Trophoblast cell (in vitro differentiated cells and primary cell): ENCODE measurements around the gene CADPS2.

ENCODE experiments used
- DNase-seq, 2 donors: peaks; one replicate each; pipeline ENCODE4 v3.0.0-alpha.2; 2016
- H2AFZ ChIP-seq: 2 replicates; pipeline ENCODE4 v1.6.1; 2013; ENCODE audit warnings: low read length, moderate library complexity, mild to moderate bottlenecking; ENCODE audit not compliant: insufficient read depth, poor library complexity
- H2AK5ac ChIP-seq: 2 replicates; pipeline ENCODE4 v1.6.1; 2013; ENCODE audit warnings: mild to moderate bottlenecking, low read length
- H2BK120ac ChIP-seq: 2 replicates; pipeline ENCODE4 v1.6.1; 2013; ENCODE audit warnings: low read length, mild to moderate bottlenecking, moderate library complexity; ENCODE audit not compliant: insufficient read depth, poor library complexity
- H2BK12ac ChIP-seq: 2 replicates; pipeline ENCODE4 v1.6.1; 2013; ENCODE audit warnings: mild to moderate bottlenecking, low read length, moderate library complexity
- H2BK5ac ChIP-seq: 2 replicates; pipeline ENCODE4 v1.6.1; 2013; ENCODE audit warnings: low read length, low read depth, moderate library complexity, mild to moderate bottlenecking; ENCODE audit not compliant: poor library complexity
- H3K14ac ChIP-seq: 2 replicates; pipeline ENCODE4 v1.6.1; 2013; ENCODE audit warnings: mild to moderate bottlenecking, low read length
- H3K18ac ChIP-seq: 2 replicates; pipeline ENCODE4 v1.6.1; 2013; ENCODE audit warnings: mild to moderate bottlenecking, low read length
- H3K23ac ChIP-seq: 2 replicates; pipeline ENCODE4 v1.6.1; 2013; ENCODE audit warnings: low read length
- H3K27ac ChIP-seq: 2 replicates; pipeline ENCODE4 v1.5.1; 2013; ENCODE audit warnings: low read depth, mild to moderate bottlenecking, inconsistent platforms, low read length, moderate library complexity
- H3K27me3 ChIP-seq: 2 replicates; pipeline ENCODE4 v1.6.1; 2013; ENCODE audit warnings: inconsistent platforms, mild to moderate bottlenecking, low read length, moderate library complexity; ENCODE audit not compliant: insufficient read depth
- H3K36me3 ChIP-seq, 2 experiments: 1 replicate in 1 of 2; 2 replicates in 1 of 2; pipeline ENCODE4 v1.6.1; 2013; ENCODE audit warnings: low read length in 2 of 2, mild to moderate bottlenecking in 2 of 2, moderate library complexity in 1 of 2; ENCODE audit not compliant: insufficient read depth in 2 of 2, control insufficient read depth in 1 of 2
- H3K4ac ChIP-seq: 2 replicates; pipeline ENCODE4 v1.6.1; 2013; ENCODE audit warnings: low read depth, mild to moderate bottlenecking, low read length, moderate library complexity
- H3K4me1 ChIP-seq, 2 experiments: 1 replicate in 1 of 2; 2 replicates in 1 of 2; pipeline ENCODE4 v1.6.1; 2013; ENCODE audit warnings: low read length in 2 of 2, mild to moderate bottlenecking in 2 of 2, moderate library complexity in 1 of 2; ENCODE audit not compliant: insufficient read depth in 2 of 2, control insufficient read depth in 1 of 2
- H3K4me2 ChIP-seq: 2 replicates; pipeline ENCODE4 v1.6.1; 2013; ENCODE audit warnings: inconsistent platforms, mild to moderate bottlenecking, low read length, moderate library complexity
- H3K4me3 ChIP-seq: 2 replicates; pipeline ENCODE4 v1.5.1; 2013; ENCODE audit warnings: mild to moderate bottlenecking, low read depth, low read length, inconsistent platforms
- H3K79me1 ChIP-seq: one replicate; pipeline ENCODE4 v1.6.1; 2013; ENCODE audit warnings: low read length
- H3K79me2 ChIP-seq: 2 replicates; pipeline ENCODE4 v1.6.1; 2013; ENCODE audit warnings: low read length, mild to moderate bottlenecking; ENCODE audit not compliant: control insufficient read depth, insufficient read depth, poor library complexity
- H3K9ac ChIP-seq: 2 replicates; pipeline ENCODE4 v1.6.1; 2013; ENCODE audit warnings: mild to moderate bottlenecking, low read length
- H3K9me3 ChIP-seq: 2 replicates; pipeline ENCODE4 v1.6.1; 2013; ENCODE audit warnings: low read depth, mild to moderate bottlenecking, control low read depth, inconsistent platforms, low read length; ENCODE audit not compliant: insufficient read depth
- H4K12ac ChIP-seq: 2 replicates; pipeline ENCODE4 v1.6.1; 2013; ENCODE audit warnings: low read depth, mild to moderate bottlenecking, low read length, moderate library complexity
- H4K8ac ChIP-seq: 2 replicates; pipeline ENCODE4 v1.6.1; 2013; ENCODE audit warnings: low read depth, mild to moderate bottlenecking, low read length, moderate library complexity
- H4K91ac ChIP-seq: one replicate; pipeline ENCODE4 v1.6.1; 2013; ENCODE audit warnings: low read depth, mild to moderate bottlenecking, low read length, moderate library complexity
- WGBS: extraction: QIAGEN DNeasy Blood & Tissue Kit; methylation state at CpG from one replicate; pipeline ENCODE4 v1.1.7; 2013; ENCODE audit warnings: missing lambda C conversion rate; ENCODE audit not compliant: insufficient read length, insufficient coverage; ENCODE audit errors: extremely low coverage; 5-methylcytosine and 5-hydroxymethylcytosine counted together

The CADPS2 gene

GRCh38 chr7:122755696-122756095 lies 130.6 kb downstream of the CADPS2 start:
- no peak overlapping the region for H4K91ac ChIP-seq
- no peak overlapping the region for H3K9ac ChIP-seq
- H3K36me3 ChIP-seq, result no peaks in the 10 kb centered on the region
- H2BK120ac ChIP-seq, result no peak overlapping the region
- H3K4me1 ChIP-seq, result no peaks in the 10 kb centered on the region
- no peak overlapping the region for H3K18ac ChIP-seq
- H3K14ac ChIP-seq, result no peak overlapping the region
- H3K27ac ChIP-seq, result no peak overlapping the region
- no peak for DNase-seq
- no peak overlapping the region for H2AFZ ChIP-seq
- no peak overlapping the region for H4K8ac ChIP-seq
- no peak overlapping the region for H2AK5ac ChIP-seq
- WGBS, result no CpG with 5 or more reads among the region's 2 CpGs
- H4K12ac ChIP-seq, result no peak overlapping the region
- H3K23ac ChIP-seq, result no peak overlapping the region
- H3K4me3 ChIP-seq, result no peak overlapping the region
- no peak overlapping the region for H3K4ac ChIP-seq
- no peak overlapping the region for H3K4me2 ChIP-seq
- H3K27me3 ChIP-seq, result no peaks in the 10 kb centered on the region
- no peaks in the 10 kb centered on the region for H3K79me1 ChIP-seq
- H2BK5ac ChIP-seq, result no peak overlapping the region
- no peaks in the 10 kb centered on the region for H3K79me2 ChIP-seq
- H3K9me3 ChIP-seq, result no peaks in the 10 kb centered on the region
- no peak overlapping the region for H2BK12ac ChIP-seq

- H3K4me2 ChIP-seq, result no peak overlapping the region
- H3K9ac ChIP-seq, result no peak overlapping the region
- no peaks in the 10 kb centered on the region for H3K79me2 ChIP-seq
- no peak overlapping the region for H3K23ac ChIP-seq
- no peak overlapping the region for H2BK5ac ChIP-seq
- H3K14ac ChIP-seq, result no peak overlapping the region
- H2AFZ ChIP-seq, result no peak overlapping the region
- no CpG with 5 or more reads among the region's 3 CpGs for WGBS
- no peaks in the 10 kb centered on the region for H3K36me3 ChIP-seq
- H2BK120ac ChIP-seq, result no peak overlapping the region
- no peak overlapping the region for H4K8ac ChIP-seq
- no peak overlapping the region for H3K18ac ChIP-seq
- H3K4me3 ChIP-seq, result no peak overlapping the region
- no peak overlapping the region for H3K4ac ChIP-seq
- no peak for DNase-seq
- H3K79me1 ChIP-seq, result no peaks in the 10 kb centered on the region
- no peak overlapping the region for H3K27ac ChIP-seq
- no peak overlapping the region for H2BK12ac ChIP-seq
- no peaks in the 10 kb centered on the region for H3K27me3 ChIP-seq
- no peak overlapping the region for H4K91ac ChIP-seq
- no peaks in the 10 kb centered on the region for H3K9me3 ChIP-seq
- no peak overlapping the region for H4K12ac ChIP-seq
- no peaks in the 10 kb centered on the region for H3K4me1 ChIP-seq
- no peak overlapping the region for H2AK5ac ChIP-seq
Observed at GRCh38 chr7:122752583-122752982, 133.7 kb downstream of the CADPS2 start.

- H4K91ac ChIP-seq, result no peak overlapping the region
- no peak overlapping the region for H3K4ac ChIP-seq
- no peak overlapping the region for H3K14ac ChIP-seq
- no peak overlapping the region for H2BK5ac ChIP-seq
- H3K27ac ChIP-seq, result no peak overlapping the region
- H2BK120ac ChIP-seq, result no peak overlapping the region
- H3K18ac ChIP-seq, result no peak overlapping the region
- no peak overlapping the region for H2BK12ac ChIP-seq
- no peak overlapping the region for H4K12ac ChIP-seq
- no peak overlapping the region for H2AFZ ChIP-seq
- no peaks in the 10 kb centered on the region for H3K4me1 ChIP-seq
- DNase-seq, result no peak
- WGBS, result no CpG with 5 or more reads among the region's 2 CpGs
- no peak overlapping the region for H3K4me2 ChIP-seq
- H3K23ac ChIP-seq, result no peak overlapping the region
- no peaks in the 10 kb centered on the region for H3K27me3 ChIP-seq
- no peaks in the 10 kb centered on the region for H3K79me2 ChIP-seq
- H3K9me3 ChIP-seq, result no peaks in the 10 kb centered on the region
- no peaks in the 10 kb centered on the region for H3K79me1 ChIP-seq
- H2AK5ac ChIP-seq, result no peak overlapping the region
- H4K8ac ChIP-seq, result no peak overlapping the region
- H3K4me3 ChIP-seq, result no peak overlapping the region
- H3K36me3 ChIP-seq, result no peaks in the 10 kb centered on the region
- H3K9ac ChIP-seq, result no peak overlapping the region
Observed at GRCh38 chr7:122750389-122750788, 135.9 kb downstream of the CADPS2 start.

GRCh38 chr7:122748195-122748594 lies 138.1 kb downstream of the CADPS2 start:
- no peak overlapping the region for H3K14ac ChIP-seq
- H4K91ac ChIP-seq, result no peak overlapping the region
- no peak overlapping the region for H2BK12ac ChIP-seq
- no peak overlapping the region for H2BK5ac ChIP-seq
- no peak overlapping the region for H3K9ac ChIP-seq
- H3K79me2 ChIP-seq, result no peaks in the 10 kb centered on the region
- H3K4ac ChIP-seq, result no peak overlapping the region
- H3K18ac ChIP-seq, result no peak overlapping the region
- H3K23ac ChIP-seq, result no peak overlapping the region
- H3K4me2 ChIP-seq, result no peak overlapping the region
- no peak overlapping the region for H2AK5ac ChIP-seq
- H4K12ac ChIP-seq, result no peak overlapping the region
- no CpG with 5 or more reads among the region's 2 CpGs for WGBS
- H3K27me3 ChIP-seq, result no peaks in the 10 kb centered on the region
- no peaks in the 10 kb centered on the region for H3K36me3 ChIP-seq
- no peak overlapping the region for H4K8ac ChIP-seq
- no peak overlapping the region for H3K4me3 ChIP-seq
- no peak overlapping the region for H2AFZ ChIP-seq
- H3K4me1 ChIP-seq, result no peaks in the 10 kb centered on the region
- DNase-seq, result no peak
- H2BK120ac ChIP-seq, result no peak overlapping the region
- H3K9me3 ChIP-seq, result no peaks in the 10 kb centered on the region
- no peak overlapping the region for H3K27ac ChIP-seq
- H3K79me1 ChIP-seq, result no peaks in the 10 kb centered on the region
